Measurements from ENCODE around the gene JAK1. TPM values are rescaled to one million over a fixed set of nuclear protein-coding genes. Genes with fewer than 3 reads are reported as not detected.
A peak's percentile ranks its signal among the peaks of the same experiment; 100 is the strongest.

JAK1 gene
- total and polyA plus RNA-seq, 8 donors: 15.5 to 89.8 (median 50.7) TPM

GRCh38 chr1:64953241-64953640 is 13.1 kb downstream of the JAK1 start:
- no peak for DNase-seq
- Histone ChIP-seq H3K9me3 (no peaks in the 10 kb centered on the region), H3K36me3 (no peaks in the 10 kb centered on the region), H3K4me3 (no peak overlapping the region), H3K27me3 (no peaks in the 10 kb centered on the region), H3K27ac (no peak overlapping the region), H3K4me1 (peaks cover 34 to 72% (median 38%) of the 10 kb centered on the region in 3 donors)
- ATAC-seq: peak; percentile 44 to 73 (median 55)
- TF ChIP-seq CTCF (IDR thresholded peaks at IDR 0.05): no peak
- WGBS, 2 donors: 27 to 33% methylated on average over 6 of the region's 6 CpGs
- intact Hi-C loops (cut with DNase I): no loop called here
- no peak for FAIRE-seq

GRCh38 chr1:64950284-64950809 is 16.0 kb downstream of the JAK1 start:
- intact Hi-C loops (cut with DNase I): no loop called here
- no peak for TF ChIP-seq CTCF (IDR thresholded peaks at IDR 0.05)
- Histone ChIP-seq H3K9me3 (no peaks in the 10 kb centered on the region), H3K27me3 (no peaks in the 10 kb centered on the region), H3K27ac (peak overlapping the region in 1 of 4 donors; percentile 25), H3K36me3 (no peaks in the 10 kb centered on the region), H3K4me1 (peaks cover 33 to 67% (median 36%) of the 10 kb centered on the region in 3 donors), H3K4me3 (no peak overlapping the region)
- DNase-seq: no peak
- 51 to 58% methylated on average over 6 of the region's 6 CpGs for WGBS, 2 donors
- ATAC-seq: peak in 1 of 4 donors; percentile 29
- no peak for FAIRE-seq

- H3K9me3 ChIP-seq: no peaks in the 10 kb centered on the region
- no peak for FAIRE-seq
- H3K4me1 ChIP-seq: peaks cover 33 to 63% (median 45%) of the 10 kb centered on the region in 3 donors
- TF ChIP-seq CTCF (IDR thresholded peaks at IDR 0.05): no peak
- no peak overlapping the region for H3K27ac ChIP-seq
- no peaks in the 10 kb centered on the region for H3K36me3 ChIP-seq
- no peaks in the 10 kb centered on the region for H3K27me3 ChIP-seq
- ATAC-seq: peak; percentile 15 to 59 (median 40)
- 57 to 59% methylated on average over 3 of the region's 3 CpGs for WGBS, 2 donors
- intact Hi-C loops (cut with DNase I): no loop called here
- peak in 1 of 6 donors; percentile 46 for DNase-seq
- no peak overlapping the region for H3K4me3 ChIP-seq
Measured at GRCh38 chr1:64948905-64949833, 17.2 kb downstream of the JAK1 start.

GRCh38 chr1:64948216-64948615 is 18.1 kb downstream of the JAK1 start:
- Histone ChIP-seq H3K27ac (no peak overlapping the region), H3K36me3 (no peaks in the 10 kb centered on the region), H3K27me3 (no peaks in the 10 kb centered on the region), H3K4me1 (peaks cover 33 to 53% (median 45%) of the 10 kb centered on the region in 3 donors), H3K4me3 (no peak overlapping the region), H3K9me3 (no peaks in the 10 kb centered on the region)
- TF ChIP-seq CTCF (IDR thresholded peaks at IDR 0.05): no peak
- intact Hi-C loops (cut with DNase I): no loop called here
- DNase-seq (no peak), FAIRE-seq (no peak), ATAC-seq (no peak)
- WGBS, 2 donors: 57 to 64% methylated on average over 2 of the region's 2 CpGs

Measured in pancreas (tissue), 10 donors.